GM19372 (cell line): Measurements from ENCODE around the gene TANGO6.

ENCODE experiments used
- ATAC-seq: cut with Tn5 transposase; IDR thresholded peaks from one replicate; pipeline ENCODE4 v1.9.1; 2021; ENCODE audit warnings: mild to moderate bottlenecking, low read depth, moderate library complexity; ENCODE audit not compliant: unreplicated experiment

The TANGO6 gene

DNA sequence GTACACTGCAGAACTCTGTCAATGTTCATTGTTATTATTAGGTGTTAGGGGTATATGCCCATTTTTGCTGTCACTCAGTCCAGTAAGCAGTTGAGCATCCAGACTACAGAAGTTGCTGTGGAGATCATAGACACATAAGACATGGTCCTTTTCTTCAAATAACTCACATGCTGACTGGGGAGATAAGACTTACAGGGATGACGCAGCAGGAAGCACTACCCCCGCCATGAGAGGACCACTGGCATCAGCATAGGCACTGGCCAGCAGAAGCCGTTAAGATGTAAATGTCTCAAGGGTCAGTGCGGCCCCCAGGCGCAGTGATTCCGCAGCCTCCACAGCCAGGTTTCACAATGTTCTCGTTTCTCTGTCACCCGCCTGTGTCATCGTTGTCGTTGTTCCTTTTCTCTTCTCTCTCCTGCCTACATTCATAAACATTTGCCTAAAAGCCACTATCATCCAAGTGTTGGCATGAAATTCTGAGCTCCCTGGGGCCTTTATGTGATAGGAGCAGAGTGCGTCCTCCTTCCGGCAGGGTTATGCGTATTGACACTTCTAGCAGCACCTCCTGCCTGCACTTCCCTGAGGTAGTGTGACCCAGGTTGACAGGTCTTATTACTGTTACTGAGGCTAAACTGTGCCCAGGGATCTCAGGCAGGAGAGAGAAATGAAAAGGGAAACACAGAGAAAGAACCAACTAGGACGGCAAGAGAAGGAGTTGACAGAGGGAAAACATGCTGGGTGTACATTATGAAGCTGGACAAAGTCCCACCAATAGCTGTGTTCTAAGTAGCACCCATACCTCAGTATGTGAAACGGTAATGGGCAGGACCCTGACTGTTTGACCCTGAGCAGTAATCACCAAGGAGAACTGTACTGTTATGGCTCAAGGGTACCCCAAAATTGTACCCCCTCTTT, 17.9 kb downstream of the TANGO6 start:
- ATAC-seq = no peak

DNA sequence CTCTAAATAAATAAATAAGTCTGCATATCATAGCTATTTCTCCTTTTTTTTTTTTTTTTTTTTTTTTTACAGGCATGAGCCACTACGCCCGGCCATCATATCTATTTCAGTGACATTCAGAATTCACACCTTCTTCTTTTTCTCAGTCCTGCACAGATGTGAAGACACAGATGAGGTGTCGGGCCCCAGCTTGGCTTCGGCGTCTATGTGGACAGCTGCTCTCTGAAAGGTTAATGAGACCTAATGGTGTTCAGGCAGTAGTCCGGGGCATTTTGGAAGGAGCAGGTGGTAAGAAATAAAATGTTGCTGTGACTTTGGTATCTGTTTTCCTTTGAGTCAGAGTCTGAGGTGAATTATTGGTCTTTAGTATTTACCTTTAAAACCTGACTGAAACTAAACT, 23.6 kb downstream of the TANGO6 start:
- no peak for ATAC-seq

DNA sequence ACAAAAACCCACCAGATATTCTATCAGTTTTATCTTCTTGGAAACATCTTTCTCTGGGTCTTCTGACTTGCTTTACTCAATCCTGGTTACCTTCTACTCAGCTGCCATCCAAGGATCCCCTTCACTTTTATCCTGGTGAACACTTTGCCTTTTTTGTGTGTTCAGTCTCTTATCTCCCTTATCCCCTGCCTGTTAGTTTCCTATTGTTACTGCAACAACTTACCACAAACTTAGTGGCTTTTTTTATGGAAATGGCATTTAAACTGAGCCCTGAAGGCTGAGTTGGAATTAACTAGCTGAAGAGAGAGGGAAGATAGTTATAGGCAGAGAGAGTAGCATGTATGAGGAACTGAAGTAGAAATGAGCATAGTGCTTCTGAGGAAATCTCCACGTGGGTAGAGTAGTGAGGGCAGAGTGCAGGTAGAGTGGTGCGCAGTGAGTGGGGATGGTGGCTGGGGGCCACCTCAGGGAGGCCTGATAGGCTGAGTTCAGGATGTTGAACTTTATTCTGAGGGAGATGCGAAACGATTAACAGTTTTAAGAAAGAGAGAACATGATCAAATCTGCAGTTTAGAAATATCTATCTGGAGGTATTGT, 26.3 kb downstream of the TANGO6 start:
- ATAC-seq = no peak

DNA sequence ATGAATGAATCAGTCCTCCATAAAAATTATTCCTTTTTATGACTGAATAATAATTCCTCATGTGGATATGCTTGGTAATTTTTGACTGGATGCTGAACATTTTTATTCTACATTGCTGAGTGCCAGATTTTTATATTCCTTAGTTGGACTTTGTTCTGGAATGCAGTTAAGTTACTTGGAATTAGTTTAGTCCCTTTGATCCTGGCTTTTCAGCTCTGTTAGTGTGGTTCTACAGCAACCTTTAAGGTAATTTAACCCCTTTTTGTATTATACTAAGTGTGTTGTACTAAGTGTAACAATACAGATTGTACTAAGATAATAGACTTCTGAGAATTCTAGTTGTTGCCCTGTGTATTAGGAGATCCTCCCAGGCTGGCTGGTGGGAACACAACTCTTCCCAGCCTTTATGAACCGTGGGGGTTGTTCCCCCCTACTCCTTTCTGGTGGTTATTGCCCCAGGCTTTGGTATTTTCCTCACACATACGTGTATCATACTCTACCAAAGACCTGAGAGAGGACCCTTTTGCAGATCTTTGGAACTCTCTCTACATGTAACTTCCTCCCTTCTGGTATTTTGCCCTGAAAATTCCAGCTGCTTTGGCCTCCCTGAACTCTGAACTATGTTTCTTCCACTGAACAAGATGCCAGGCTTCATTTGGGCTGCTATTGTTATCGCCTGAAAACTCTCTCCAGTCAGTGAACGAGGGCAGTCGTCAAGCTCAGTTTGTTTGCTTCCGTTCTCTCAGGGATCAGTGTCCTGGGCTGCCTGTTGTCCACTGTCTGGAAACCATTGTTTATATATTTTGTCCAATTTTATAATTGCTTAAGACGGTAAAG, 30.5 kb downstream of the TANGO6 start:
- ATAC-seq = no peak

DNA sequence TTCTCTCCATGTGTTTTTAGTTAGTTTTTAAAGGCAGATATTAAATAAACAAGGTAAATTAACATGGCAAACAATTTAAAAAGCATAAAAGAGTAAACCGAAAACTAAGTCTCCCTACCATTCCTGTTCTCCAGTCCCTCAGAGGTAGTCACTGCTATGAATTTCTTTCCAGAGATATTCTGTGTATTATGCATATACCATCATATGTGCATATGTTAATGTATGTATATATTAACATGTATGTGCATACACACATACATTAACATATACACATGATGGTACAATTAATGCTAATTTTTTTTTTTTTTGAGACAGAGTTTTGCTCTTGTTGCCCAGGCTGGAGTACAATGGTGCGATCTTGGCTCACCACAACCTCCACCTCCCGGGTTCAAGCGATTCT, 32.5 kb downstream of the TANGO6 start:
- ATAC-seq = no peak

DNA sequence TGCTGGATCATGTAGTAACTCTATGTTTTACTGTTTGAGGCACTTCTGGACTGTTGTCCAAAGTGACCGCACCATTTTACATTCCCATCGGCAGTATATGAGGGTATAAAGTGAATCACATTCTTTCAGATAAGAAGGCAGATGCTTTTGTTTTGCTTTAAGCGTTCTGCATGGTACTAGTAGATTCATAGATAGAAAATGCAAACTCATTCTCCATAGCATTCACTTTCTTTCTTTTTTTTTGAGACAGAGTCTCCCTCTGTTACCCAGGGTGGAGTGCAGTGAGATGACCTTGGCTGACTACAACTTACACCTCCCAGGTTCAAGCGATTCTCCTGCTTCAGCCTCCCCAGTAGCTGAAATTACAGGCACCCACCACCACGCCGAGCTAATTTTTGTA, 40.4 kb downstream of the TANGO6 start:
- no peak for ATAC-seq

DNA sequence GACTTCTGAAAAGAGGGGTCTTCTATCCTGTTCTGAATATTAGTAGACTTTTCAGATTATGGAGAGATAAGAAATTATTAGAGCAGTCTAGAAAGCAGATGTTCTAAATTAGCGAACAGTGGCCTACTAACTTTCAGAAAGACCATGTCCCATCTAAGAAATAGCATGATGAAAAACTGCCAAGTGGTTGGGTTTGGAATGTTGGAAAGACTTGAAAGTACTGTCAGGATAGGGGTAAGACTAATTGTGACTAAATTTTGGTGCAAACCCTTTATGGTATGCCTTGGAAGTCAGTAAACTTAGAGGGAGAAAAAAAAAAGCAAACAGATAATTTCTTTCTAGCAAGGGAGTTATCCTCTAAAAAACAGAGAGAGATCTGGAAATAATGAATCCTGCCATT, 41.1 kb downstream of the TANGO6 start:
- ATAC-seq = no peak

DNA sequence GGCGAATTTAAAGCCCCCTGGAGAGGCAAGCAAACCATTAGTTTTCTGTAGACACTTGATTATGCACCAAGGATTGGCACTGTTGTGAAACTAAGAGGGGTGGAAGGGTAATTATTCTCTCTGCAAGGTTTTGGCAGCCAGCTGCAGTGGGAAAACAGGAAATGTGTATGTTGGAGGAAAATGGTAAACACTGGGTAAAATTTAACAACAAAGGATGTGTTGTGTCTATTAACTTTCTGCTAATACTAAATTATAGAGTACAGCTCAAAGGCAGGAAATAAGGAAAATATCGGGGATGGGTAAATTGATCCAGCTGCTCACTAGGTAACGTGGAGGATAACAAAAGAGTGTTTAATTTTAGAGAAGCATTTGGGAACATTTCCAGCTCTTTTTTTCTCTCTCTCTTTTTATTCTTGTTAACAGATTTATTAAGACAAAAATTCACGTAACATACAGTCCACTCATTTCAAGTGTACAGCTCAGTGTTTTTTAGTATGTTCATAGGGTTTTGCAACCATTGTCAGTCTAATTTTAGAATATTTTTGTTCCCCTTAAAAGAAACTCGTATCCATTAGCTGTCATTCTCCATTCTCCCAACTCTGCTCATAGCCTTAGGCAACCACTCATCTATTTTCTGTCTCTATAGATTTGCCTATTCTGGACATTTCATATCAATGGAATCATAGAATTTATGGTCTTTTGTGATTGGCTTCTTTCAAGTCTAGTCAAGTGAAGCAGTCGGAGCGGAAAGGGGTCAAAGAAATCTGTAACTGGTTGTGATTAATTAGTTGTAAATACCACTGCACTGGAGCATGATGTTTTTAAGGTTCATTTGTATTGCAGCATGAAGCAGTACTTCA, 41.8 kb downstream of the TANGO6 start:
- ATAC-seq = no peak

DNA sequence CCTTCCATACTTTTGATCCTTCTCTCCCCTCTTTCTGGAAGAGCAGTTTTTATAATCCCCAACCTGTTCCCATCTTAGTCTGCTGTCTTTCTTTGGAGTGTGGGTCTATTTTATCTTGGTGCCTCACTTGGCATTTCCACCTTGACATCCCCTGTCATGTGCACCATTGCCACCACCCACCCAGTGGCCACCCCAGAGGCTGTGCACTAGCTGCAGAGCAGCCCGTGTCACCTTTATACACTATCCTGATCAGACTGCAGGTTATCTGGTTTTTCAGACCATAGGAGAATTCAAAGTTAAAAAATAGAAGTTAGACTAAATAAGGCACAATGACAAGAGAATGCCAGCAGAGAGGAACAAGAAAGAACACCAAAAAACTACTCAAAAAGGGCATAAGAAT, 43.8 kb downstream of the TANGO6 start:
- no peak for ATAC-seq

DNA sequence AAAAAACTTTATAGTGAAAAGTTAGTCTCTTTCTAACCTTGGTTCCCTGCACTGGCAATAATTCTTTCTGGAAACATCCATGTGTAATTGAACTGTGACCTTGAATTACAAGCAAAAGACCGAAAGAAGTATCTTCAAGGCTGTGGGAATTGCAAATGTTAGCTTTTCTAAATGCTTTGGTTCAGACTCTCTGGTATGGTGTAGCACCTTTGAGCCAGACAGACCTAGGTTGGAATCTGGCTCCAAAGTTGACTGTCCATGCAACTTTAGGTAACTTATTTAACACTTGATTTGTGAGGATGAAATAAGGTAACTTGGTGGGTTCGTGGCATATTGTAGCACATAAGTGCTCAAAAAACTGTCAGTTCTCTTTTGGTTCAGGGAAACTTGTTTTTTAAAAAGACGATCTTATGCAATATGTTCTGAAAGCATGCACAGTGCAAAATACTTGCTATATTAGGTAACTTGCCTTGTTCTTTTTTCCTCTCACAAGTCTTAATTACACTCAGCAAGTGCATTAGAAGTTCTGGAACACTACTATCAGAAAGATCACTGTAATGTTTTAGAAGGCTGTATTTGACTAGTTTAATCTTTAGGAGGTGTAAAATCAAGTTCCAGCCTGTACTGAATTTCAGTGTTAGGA, 46.3 kb downstream of the TANGO6 start:
- ATAC-seq = no peak

DNA sequence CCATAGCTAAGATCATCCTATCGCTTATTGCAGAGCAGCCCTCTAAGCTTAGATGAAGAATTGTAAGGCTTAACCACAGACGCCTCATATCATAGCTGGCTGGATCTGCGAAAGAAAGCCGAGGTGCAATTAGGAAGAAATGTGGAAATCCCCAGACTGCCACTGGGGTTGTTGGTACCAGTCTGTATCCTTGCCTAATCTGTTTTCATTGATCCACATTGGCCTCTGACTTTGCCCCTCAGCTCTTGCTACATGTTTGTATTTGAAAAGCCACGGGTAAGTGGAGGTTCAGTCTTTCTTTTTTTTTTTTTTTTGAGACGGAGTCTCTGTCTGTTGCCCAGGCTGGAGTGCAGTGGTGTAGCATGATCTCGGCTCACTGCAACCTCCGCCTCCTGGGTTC, 48.9 kb downstream of the TANGO6 start:
- no peak for ATAC-seq

DNA sequence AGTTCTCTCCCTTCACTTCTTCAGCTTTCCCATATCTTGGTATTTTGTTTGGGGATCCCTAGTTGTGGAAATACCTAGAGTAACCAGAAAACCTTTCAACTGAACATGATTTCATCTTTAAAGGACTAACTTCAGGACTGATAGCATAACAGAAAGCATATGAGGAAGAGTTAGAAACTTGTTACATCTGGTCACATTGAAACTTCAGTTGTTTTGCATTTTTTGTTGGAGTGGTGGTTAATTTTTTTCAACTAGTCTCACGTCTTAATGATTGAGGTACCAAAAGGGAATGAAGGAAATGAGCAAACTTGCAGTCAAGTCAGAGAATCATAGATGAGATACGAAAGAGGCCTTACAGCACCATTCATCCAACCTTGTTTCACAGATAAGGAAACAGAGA, 49.6 kb downstream of the TANGO6 start:
- ATAC-seq = no peak

DNA sequence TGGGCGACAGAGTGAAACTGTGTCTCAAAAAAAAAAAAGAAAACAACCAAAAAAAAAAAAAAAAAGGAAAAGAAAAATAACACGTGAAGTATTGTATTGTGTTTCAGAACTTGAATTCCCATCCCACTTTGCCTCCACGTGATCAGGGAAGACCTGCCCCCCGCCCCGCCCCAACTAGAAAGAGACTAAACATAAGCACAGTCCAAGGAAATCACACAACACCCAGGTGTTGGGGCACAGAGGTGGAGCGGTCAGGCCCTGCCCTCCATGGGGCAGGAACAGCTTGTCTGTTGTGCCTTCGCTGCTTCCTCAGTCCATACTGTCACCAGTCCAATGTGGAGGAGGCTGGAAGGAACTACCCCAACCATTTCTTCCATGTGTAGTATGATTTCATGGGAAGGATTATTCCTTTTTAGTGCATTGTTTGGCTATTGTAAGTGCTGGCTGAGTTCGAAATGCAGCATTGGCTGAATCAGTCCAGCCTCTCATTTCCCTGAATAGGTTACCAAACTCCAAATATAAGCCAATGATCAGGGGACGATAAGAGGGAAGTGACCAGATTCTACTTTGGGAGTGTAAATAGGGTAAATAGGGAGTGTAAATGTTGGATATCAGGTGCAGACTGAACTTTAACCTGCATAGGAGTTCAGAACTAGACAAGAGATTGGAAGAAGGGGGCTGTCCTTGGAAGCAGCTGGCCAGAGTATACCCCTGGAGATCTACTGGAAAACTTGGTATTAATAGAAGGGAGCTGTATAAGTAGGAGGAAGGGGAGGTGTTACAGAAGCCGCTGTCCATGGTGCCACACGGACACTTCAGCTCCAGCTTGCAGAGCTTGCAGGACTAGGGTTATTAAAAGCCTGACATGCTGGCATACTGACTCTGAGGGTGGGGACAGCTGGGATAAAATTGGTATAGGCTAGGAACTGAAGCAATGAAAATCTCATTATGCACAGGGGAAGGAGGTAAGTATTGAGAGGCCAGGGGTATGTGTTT, 50.7 kb downstream of the TANGO6 start:
- no peak for ATAC-seq

DNA sequence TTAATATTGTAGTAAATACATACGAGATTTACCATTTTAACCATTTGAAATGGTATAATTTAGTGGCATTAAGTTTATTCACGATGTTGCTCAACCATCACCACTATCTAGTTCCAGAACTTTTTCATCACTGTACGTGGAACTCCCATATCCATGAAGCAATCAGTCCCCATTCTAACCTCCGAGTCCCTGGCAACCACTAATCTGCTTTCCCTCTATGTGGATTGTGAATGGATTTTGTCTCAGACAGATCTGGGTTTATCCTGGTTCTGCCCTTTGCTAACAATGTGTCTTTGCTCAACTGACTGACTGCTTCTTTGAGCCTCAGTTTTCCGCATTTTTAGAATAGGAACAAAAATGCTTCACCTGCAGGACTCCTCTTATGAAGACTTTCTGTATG, 51.4 kb downstream of the TANGO6 start:
- no peak for ATAC-seq

DNA sequence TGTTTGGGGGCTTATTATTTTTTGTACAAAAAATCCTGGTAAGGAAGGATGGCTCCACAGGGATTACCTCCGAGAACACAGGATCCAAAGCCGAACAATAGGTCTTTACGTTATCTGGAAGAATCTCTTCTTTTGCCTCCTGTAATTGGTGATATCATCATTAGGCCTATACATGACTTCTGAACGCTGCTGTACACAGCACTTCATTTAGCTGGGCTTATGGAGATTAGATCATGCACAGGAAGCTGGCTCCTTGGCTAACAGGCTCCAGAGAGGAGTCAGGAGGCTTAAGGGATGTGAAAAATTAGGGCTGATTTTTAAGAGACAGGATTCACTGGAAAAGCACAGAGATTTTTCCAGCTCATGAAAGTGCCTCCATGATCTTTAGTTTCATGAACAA, 54.7 kb downstream of the TANGO6 start:
- no peak for ATAC-seq

DNA sequence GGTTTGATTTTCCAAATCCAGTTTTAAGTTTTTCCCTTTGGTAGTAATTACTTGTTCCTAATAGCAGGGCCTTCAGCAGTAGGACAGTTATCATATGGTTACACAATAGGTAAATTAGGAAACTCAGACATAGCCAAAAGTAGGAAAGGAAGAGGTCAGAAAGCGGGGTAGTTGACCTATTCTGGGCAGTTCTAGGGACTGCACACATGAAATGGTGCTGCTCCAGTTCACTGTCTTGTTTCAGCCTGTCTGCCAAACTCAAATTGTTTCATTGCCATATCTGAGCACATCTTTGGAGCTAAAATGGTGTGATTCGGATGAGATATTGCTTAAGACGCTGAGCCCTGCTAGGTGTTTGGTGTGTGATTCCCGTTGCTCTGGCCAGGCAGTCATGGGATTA, 56.7 kb downstream of the TANGO6 start:
- ATAC-seq = no peak

DNA sequence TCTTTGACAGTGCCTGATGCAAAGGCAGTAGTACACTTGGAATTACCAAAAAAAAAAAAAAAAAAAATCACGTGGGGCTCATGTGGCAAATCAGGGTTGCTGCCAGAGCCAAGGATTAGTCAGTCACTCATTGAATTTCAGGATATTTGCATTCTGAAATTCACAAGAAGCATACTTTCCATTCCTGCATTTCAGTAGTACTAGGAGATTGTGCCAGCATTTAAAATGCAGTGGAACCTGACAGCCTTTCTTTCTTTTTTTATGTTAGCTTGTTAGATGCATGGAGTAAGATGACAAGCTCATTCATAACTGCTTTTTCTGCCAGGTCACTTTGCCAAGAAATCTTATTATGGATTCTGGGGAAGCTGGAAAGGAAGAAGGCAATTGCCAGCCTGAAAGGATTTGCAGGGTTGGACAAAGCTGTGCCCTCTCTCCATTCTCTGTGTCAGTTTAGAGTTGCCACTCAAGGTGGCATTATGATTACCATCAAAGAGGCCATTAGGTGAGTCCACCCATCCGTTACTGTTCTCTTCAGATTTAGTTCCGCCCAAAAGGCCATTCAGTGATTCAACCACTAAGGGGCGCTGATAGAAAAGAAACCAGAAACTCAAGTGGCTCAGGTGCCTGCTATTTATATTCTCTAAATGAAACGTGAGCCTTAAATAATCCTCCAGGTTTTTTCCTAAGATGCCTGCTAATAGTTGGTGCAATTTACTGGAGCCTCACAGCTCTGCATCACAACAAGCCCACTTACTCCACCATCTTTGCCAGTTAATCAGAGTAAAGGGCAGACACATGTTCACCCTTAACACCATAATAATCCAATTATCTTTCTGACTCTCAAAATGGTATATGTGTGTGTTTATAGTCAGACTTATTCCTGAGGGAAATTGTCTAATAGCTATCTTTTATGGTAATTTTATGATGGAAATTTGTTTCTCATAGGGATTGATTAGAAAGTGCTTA, 59.0 kb downstream of the TANGO6 start:
- ATAC-seq = no peak

DNA sequence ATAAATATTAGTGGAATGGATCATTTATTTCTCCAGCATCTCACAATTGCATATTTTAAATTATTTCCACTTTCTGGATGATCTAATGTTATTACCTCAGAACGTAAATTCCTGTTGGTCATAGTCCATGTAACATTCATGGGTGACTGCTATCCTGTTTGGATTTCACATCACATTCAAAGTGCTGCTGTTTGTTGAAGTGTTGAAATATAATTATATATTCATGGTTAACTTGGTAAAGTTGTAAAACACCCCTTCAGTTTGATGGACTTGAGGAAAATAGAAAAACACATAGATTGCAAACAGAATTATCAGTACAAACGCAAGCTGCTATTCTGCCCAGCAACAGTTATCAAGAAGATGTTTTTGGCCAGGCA, 59.6 kb downstream of the TANGO6 start:
- no peak for ATAC-seq
